ENCODE measurements around the gene SELENOM.

Gene SELENOM

DNA sequence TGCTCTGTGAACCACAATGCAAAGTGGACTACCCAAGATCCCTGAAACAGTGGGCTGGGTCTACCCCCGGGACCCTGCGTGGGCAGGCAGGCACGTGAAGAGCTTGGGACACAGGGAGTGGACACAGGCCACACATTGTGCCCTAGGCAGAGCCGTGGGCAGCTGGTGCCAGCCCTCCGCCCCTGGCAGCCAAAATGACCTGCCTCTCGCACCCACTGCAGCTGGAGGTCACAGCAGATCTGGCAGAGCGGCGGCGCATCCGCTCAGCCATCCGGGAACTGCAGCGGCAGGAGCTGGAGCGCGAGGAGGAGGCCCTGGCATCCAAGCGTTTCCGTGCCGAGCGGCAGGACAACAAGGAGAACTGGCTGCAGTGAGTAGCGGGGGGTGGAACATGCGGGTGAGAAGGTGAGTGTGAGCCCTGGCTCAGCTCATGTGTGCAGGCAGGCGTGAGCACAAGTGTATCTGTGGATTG, 19.6 kb downstream of the SELENOM start:
- Histone ChIP-seq H3K4me3 (replicated peaks; ENCODE audit: insufficient read depth, low read length) (no peak overlapping the region), H3K27ac (replicated peaks) (no peak overlapping the region), H3K27me3 (ENCODE audit: insufficient read depth, poor library complexity, severe bottlenecking) (no peaks in the 10 kb centered on the region)
- DNase-seq (ENCODE audit: low read depth in 1 of 2, low spot score in 1 of 2), result no peak
- TF ChIP-seq GABPA (IDR thresholded peaks at IDR 0.05; ENCODE audit: low read depth), result no peak
- TF ChIP-seq, protein P1, sequence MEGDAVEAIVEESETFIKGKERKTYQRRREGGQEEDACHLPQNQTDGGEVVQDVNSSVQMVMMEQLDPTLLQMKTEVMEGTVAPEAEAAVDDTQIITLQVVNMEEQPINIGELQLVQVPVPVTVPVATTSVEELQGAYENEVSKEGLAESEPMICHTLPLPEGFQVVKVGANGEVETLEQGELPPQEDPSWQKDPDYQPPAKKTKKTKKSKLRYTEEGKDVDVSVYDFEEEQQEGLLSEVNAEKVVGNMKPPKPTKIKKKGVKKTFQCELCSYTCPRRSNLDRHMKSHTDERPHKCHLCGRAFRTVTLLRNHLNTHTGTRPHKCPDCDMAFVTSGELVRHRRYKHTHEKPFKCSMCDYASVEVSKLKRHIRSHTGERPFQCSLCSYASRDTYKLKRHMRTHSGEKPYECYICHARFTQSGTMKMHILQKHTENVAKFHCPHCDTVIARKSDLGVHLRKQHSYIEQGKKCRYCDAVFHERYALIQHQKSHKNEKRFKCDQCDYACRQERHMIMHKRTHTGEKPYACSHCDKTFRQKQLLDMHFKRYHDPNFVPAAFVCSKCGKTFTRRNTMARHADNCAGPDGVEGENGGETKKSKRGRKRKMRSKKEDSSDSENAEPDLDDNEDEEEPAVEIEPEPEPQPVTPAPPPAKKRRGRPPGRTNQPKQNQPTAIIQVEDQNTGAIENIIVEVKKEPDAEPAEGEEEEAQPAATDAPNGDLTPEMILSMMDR (IDR thresholded peaks at IDR 0.05; ENCODE audit: insufficient read depth, low read length), result no peak
- TF ChIP-seq, protein P2, sequence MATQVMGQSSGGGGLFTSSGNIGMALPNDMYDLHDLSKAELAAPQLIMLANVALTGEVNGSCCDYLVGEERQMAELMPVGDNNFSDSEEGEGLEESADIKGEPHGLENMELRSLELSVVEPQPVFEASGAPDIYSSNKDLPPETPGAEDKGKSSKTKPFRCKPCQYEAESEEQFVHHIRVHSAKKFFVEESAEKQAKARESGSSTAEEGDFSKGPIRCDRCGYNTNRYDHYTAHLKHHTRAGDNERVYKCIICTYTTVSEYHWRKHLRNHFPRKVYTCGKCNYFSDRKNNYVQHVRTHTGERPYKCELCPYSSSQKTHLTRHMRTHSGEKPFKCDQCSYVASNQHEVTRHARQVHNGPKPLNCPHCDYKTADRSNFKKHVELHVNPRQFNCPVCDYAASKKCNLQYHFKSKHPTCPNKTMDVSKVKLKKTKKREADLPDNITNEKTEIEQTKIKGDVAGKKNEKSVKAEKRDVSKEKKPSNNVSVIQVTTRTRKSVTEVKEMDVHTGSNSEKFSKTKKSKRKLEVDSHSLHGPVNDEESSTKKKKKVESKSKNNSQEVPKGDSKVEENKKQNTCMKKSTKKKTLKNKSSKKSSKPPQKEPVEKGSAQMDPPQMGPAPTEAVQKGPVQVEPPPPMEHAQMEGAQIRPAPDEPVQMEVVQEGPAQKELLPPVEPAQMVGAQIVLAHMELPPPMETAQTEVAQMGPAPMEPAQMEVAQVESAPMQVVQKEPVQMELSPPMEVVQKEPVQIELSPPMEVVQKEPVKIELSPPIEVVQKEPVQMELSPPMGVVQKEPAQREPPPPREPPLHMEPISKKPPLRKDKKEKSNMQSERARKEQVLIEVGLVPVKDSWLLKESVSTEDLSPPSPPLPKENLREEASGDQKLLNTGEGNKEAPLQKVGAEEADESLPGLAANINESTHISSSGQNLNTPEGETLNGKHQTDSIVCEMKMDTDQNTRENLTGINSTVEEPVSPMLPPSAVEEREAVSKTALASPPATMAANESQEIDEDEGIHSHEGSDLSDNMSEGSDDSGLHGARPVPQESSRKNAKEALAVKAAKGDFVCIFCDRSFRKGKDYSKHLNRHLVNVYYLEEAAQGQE (IDR thresholded peaks at IDR 0.05; ENCODE audit: insufficient replicate concordance, low read depth), result no peak
- no peak for TF ChIP-seq POLR2AphosphoS5 (IDR thresholded peaks at IDR 0.05; ENCODE audit: low read depth)
- no peak for TF ChIP-seq SPI1 (IDR thresholded peaks at IDR 0.05; ENCODE audit: borderline replicate concordance, low read depth)

GRCh38 chr22:31086703-31087330, 20.6 kb downstream of the SELENOM start:
- TF ChIP-seq, protein P2 (IDR thresholded peaks at IDR 0.05; ENCODE audit: insufficient replicate concordance, low read depth), result no peak
- TF ChIP-seq, protein P1 (IDR thresholded peaks at IDR 0.05; ENCODE audit: insufficient read depth, low read length), result no peak
- TF ChIP-seq GABPA (IDR thresholded peaks at IDR 0.05; ENCODE audit: low read depth) (no peak), POLR2AphosphoS5 (IDR thresholded peaks at IDR 0.05; ENCODE audit: low read depth) (no peak), SPI1 (IDR thresholded peaks at IDR 0.05; ENCODE audit: borderline replicate concordance, low read depth) (no peak)
- DNase-seq (ENCODE audit: low read depth in 1 of 2, low spot score in 1 of 2), result no peak
- H3K4me3 ChIP-seq (replicated peaks; ENCODE audit: insufficient read depth, low read length), result no peak overlapping the region
- H3K27ac ChIP-seq (replicated peaks), result no peak overlapping the region
- no peaks in the 10 kb centered on the region for H3K27me3 ChIP-seq (ENCODE audit: insufficient read depth, poor library complexity, severe bottlenecking)

GRCh38 chr22:31085928-31086327, 21.4 kb downstream of the SELENOM start:
- Histone ChIP-seq H3K27ac (replicated peaks) (no peak overlapping the region), H3K4me3 (replicated peaks; ENCODE audit: insufficient read depth, low read length) (no peak overlapping the region), H3K27me3 (ENCODE audit: insufficient read depth, poor library complexity, severe bottlenecking) (no peaks in the 10 kb centered on the region)
- no peak for DNase-seq (ENCODE audit: low read depth in 1 of 2, low spot score in 1 of 2)
- TF ChIP-seq, protein P1 (IDR thresholded peaks at IDR 0.05; ENCODE audit: insufficient read depth, low read length), result no peak
- TF ChIP-seq, protein P2 (IDR thresholded peaks at IDR 0.05; ENCODE audit: insufficient replicate concordance, low read depth), result no peak
- TF ChIP-seq POLR2AphosphoS5 (IDR thresholded peaks at IDR 0.05; ENCODE audit: low read depth), result no peak
- TF ChIP-seq GABPA (IDR thresholded peaks at IDR 0.05; ENCODE audit: low read depth), result no peak
- TF ChIP-seq SPI1 (IDR thresholded peaks at IDR 0.05; ENCODE audit: borderline replicate concordance, low read depth), result no peak
